Adrenal gland (tissue), 12 donors: ENCODE measurements around the gene RBM23. TPM values are rescaled to one million over a fixed set of nuclear protein-coding genes. Genes with fewer than 3 reads are reported as not detected.
A peak's percentile ranks its signal among the peaks of the same experiment; 100 is the strongest.
"Not testable (repeated sequence)": the region's sequence is repeated elsewhere in the genome, so short reads cannot be mapped to it uniquely, and the experiment has no call there.

Source experiments
- DNase-seq, 7 donors: peaks; one replicate each; pipeline ENCODE4 v3.0.0-alpha.2; 2019 to 2020
- H3K27ac ChIP-seq, 5 donors: fragments of 200-600 bp; sonication (generic) in 4 of 5; 1 replicate in 3 of 5; 2 replicates in 2 of 5; pipeline versions ENCODE4 v1.5.1 to v1.8.0; 2016 to 2020; ENCODE audit warnings: mild to moderate bottlenecking in 1 of 5
- H3K27me3 ChIP-seq: fragments of 200-600 bp; 2 replicates; pipeline ENCODE4 v1.8.0; 2021
- H3K36me3 ChIP-seq, 2 donors: fragments of 200-600 bp; replicated peaks in 1 of 2; 1 replicate in 1 of 2; 2 replicates in 1 of 2; pipeline versions ENCODE4 v1.5.1 to v1.8.0; 2018 to 2022
- H3K4me1 ChIP-seq, 2 donors: fragments of 200-600 bp; replicated peaks in 1 of 2; 1 replicate in 1 of 2; 2 replicates in 1 of 2; pipeline versions ENCODE4 v1.5.1 to v1.8.0; 2018 to 2021
- H3K4me3 ChIP-seq, 4 donors: fragments of 200-600 bp; sonication (generic) in 3 of 4; one replicate each; pipeline ENCODE4 v1.5.1; 2016 to 2018
- H3K9me3 ChIP-seq, 3 donors: fragments of 200-600 bp; sonication (generic) in 1 of 3; replicated peaks in 1 of 3; 1 replicate in 2 of 3; 2 replicates in 1 of 3; pipeline versions ENCODE4 v1.5.1 to v1.8.0; 2016 to 2021
- CTCF ChIP-seq, 6 experiments: fragments of 450-650 bp in 4 of 6; fragments of 200-600 bp in 2 of 6; sonication (generic) in 1 of 6; IDR thresholded peaks; 1 replicate in 5 of 6; 2 replicates in 1 of 6; pipeline versions ENCODE4 v1.5.1 to v1.8.0; 2016 to 2021; ENCODE audit warnings: antibody characterized with exemption in 6 of 6, mild to moderate bottlenecking in 2 of 6, moderate library complexity in 1 of 6
- POLR2A ChIP-seq, 2 donors: fragments of 450-650 bp; IDR thresholded peaks; one replicate each; pipeline ENCODE4 v1.6.1; 2017; ENCODE audit warnings: antibody characterized with exemption in 2 of 2, mild to moderate bottlenecking in 2 of 2, moderate library complexity in 1 of 2
- WGBS, 4 donors: extraction: QIAGEN DNeasy Blood & Tissue Kit in 2 of 4; methylation state at CpG; one replicate each; pipeline versions ENCODE4 v1.1.5 to v1.1.7; 2013 to 2017; 5-methylcytosine and 5-hydroxymethylcytosine counted together
- intact Hi-C, 2 donors: fragments of 100-400 bp; cut with DNase I; formaldehyde crosslinking; loops; one replicate each; pipeline versions ENCODE4 v1.14.1 to v1.15.0; 2022 to 2023
- polyA plus RNA-seq, 3 donors: library from polyadenylated mRNA; stranded (reverse); fragments of 200-250 nt in 2 of 3; fragments of 350-450 nt in 1 of 3; fragmentation: Illumina TruSeq in 1 of 3; extraction: RNeasy Lipid Tissue Mini Kit (QIAGEN cat#74804) in 1 of 3; gene quantifications; one replicate each; pipeline ENCODE4 v1.2.3, GENCODE V29; 2013 to 2014
- total RNA-seq, 9 donors: library from RNA; depleted of rRNA in 4 of 9; stranded (reverse); fragments of >200 nt in 4 of 9; fragments of 120-200 nt in 1 of 9; fragmentation: NEBNext Ultra II Directional in 1 of 9; extraction: Animal tissue kit (Norgen Biotek cat#: 25700) in 1 of 9; gene quantifications; one replicate each; pipeline versions ENCODE4 v1.1.0 to v1.2.4, GENCODE V29; 2013 to 2023
- donor health status: healthy with polysubstance abuse.
- donor health status: Bipolar disorder and iron deficiency.
- donor health status: DM: yes; HTN: yes; CAD: no.
- donor health status: DM: no; HTN: no; CAD: no.
- donor health status: DM: no; HTN: no; CAD: no.
- donor health status: DM: yes; HTN: yes; CAD: no.

RBM23 gene
- total and polyA plus RNA-seq, 12 donors = 39.5 to 1,877 (median 80.1) TPM

- no peaks in the 10 kb centered on the region for H3K9me3 ChIP-seq
- H3K4me3 ChIP-seq = no peak overlapping the region
- 82 to 88% (median 86%) methylated on average over 6 of the region's 6 CpGs for WGBS, 4 donors
- TF ChIP-seq CTCF (IDR thresholded peaks at IDR 0.05) (no peak), POLR2A (IDR thresholded peaks at IDR 0.05) (no peak)
- H3K27me3 ChIP-seq = no peaks in the 10 kb centered on the region
- intact Hi-C loops = no loop called here
- no peak overlapping the region for H3K27ac ChIP-seq
- peaks cover 0 to 4% of the 10 kb centered on the region in 2 donors for H3K4me1 ChIP-seq
- DNase-seq = no peak
- no peaks in the 10 kb centered on the region for H3K36me3 ChIP-seq
Measured at GRCh38 chr14:22962061-22962676, 43.2 kb upstream of the RBM23 start.

- intact Hi-C loops = no loop called here
- TF ChIP-seq CTCF (IDR thresholded peaks at IDR 0.05) (no peak), POLR2A (IDR thresholded peaks at IDR 0.05) (no peak)
Measured at GRCh38 chr14:22955702-22956569, 37.0 kb upstream of the RBM23 start.

GRCh38 chr14:22952418-22952817 lies 33.5 kb upstream of the RBM23 start:
- Histone ChIP-seq H3K27me3 (no peaks in the 10 kb centered on the region), H3K4me1 (peaks cover 0 to 11% of the 10 kb centered on the region in 2 donors), H3K27ac (no peak overlapping the region), H3K36me3 (peaks cover 0 to 22% of the 10 kb centered on the region in 2 donors), H3K9me3 (no peaks in the 10 kb centered on the region), H3K4me3 (no peak overlapping the region)
- DNase-seq = no peak
- 91 to 100% (median 97%) methylated on average over 1 of the region's 1 CpG for WGBS, 4 donors
- TF ChIP-seq POLR2A (IDR thresholded peaks at IDR 0.05) = no peak
- no peak for TF ChIP-seq CTCF (IDR thresholded peaks at IDR 0.05)
- intact Hi-C loops = no loop called here

More at GRCh38 chr14:22955702-22956569, 37.0 kb upstream of the RBM23 start:
- Histone ChIP-seq H3K9me3 (no peaks in the 10 kb centered on the region), H3K27me3 (no peaks in the 10 kb centered on the region), H3K27ac (peak overlapping the region; percentile 89 to 98 (median 95)), H3K36me3 (peaks cover 0 to 8% of the 10 kb centered on the region in 2 donors), H3K4me3 (peak overlapping the region in 3 of 4 donors; percentile 41 to 69 (median 67)), H3K4me1 (peaks cover 0 to 11% of the 10 kb centered on the region in 2 donors)
- no peak for DNase-seq
- WGBS, 4 donors = 19 to 24% (median 23%) methylated on average over 19 of the region's 19 CpGs

GRCh38 chr14:22951795-22952194 lies 32.8 kb upstream of the RBM23 start:
- intact Hi-C loops, H3K27ac ChIP-seq, H3K27me3 ChIP-seq, DNase-seq, H3K9me3 ChIP-seq, H3K4me3 ChIP-seq: not testable (repeated sequence)
- peaks cover 0 to 11% of the 10 kb centered on the region in 2 donors for H3K4me1 ChIP-seq
- peaks cover 0 to 28% of the 10 kb centered on the region in 2 donors for H3K36me3 ChIP-seq
- WGBS, 4 donors = 80 to 91% (median 88%) methylated on average over 8 of the region's 8 CpGs
